ENCODE measurements around the gene C5. TPM values are rescaled to one million over a fixed set of nuclear protein-coding genes. Genes with fewer than 3 reads are reported as not detected.

The C5 gene
- total and polyA plus RNA-seq, 9 of the 15 experiments (the other 6 are each of a cell fraction or from before 2014, with no cell fraction given): 0.08 to 0.91 (median 0.42) TPM

DNA sequence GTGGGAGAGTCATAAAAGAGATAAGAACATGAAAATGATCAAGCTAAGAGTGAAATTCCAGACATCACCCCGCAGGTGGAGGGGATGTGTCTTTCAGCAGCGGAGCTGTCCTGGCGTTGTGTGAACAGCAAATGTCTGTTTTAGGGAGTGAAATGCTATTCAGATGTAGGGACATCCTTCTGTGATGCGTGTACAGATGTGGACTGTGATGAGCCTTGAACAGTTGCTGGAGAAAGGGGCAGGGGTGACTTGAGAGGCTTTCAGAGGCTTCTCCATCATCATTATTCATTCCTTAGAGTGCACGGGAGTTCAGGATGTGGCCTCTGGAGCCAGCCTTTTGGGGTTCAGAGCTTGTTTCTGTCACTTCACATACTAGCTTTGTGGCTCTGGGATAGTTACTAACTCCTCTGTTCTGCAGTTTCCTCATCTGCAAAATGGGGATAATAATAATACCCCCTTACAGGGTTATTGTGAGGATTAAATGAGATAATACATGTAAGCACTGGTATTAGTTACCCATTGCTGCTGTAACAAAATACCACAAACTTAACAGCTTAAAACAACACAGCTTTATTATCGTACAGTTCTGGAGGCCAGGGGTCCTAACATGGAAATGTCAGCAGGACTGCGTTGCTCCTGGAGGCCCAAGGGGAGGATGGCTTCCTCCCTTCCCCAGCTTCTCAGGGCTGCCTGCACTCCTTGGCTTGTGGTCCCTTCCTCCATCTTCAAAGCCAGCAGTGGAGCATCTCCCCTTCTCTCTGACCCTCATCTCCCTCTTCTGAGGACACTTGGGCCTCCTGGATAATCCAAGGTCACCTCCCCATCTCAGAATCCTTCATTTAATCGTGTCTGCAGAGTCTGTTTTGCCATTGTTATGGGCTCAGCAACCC lies 132.8 kb downstream of the C5 start (continued):
- TF ChIP-seq, protein P1, sequence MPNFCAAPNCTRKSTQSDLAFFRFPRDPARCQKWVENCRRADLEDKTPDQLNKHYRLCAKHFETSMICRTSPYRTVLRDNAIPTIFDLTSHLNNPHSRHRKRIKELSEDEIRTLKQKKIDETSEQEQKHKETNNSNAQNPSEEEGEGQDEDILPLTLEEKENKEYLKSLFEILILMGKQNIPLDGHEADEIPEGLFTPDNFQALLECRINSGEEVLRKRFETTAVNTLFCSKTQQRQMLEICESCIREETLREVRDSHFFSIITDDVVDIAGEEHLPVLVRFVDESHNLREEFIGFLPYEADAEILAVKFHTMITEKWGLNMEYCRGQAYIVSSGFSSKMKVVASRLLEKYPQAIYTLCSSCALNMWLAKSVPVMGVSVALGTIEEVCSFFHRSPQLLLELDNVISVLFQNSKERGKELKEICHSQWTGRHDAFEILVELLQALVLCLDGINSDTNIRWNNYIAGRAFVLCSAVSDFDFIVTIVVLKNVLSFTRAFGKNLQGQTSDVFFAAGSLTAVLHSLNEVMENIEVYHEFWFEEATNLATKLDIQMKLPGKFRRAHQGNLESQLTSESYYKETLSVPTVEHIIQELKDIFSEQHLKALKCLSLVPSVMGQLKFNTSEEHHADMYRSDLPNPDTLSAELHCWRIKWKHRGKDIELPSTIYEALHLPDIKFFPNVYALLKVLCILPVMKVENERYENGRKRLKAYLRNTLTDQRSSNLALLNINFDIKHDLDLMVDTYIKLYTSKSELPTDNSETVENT (CRISPR knock-in tag; IDR thresholded peaks at IDR 0.05): no peak
- no peak for TF ChIP-seq HOXB6 (CRISPR knock-in tag; IDR thresholded peaks at IDR 0.05; ENCODE audit: borderline replicate concordance)
- no peak for TF ChIP-seq KDM2B (CRISPR knock-in tag; IDR thresholded peaks at IDR 0.05)

GRCh38 chr9:120916588-120916987 lies 133.5 kb downstream of the C5 start:
- WGBS (ENCODE audit: insufficient coverage, low coverage, missing lambda C conversion rate): 22% methylated on average over 3 of the region's 3 CpGs
- FAIRE-seq (no peak), ATAC-seq (no peak), DNase-seq (ENCODE audit: extremely low read depth in 1 of 4, low spot score in 3 of 4) (no peak)
- Histone ChIP-seq H3K9ac (ENCODE audit: insufficient read depth in 1 of 2, low read depth in 2 of 2, low read length in 2 of 2) (no peak overlapping the region), H3K4me1 (replicated peaks in 1 of 2; ENCODE audit: control insufficient read depth in 2 of 2, insufficient read depth in 2 of 2, low read length in 2 of 2) (peaks cover 24 to 34% of the 10 kb centered on the region in 2 experiments; a peak in 4 of 5 replicates), H3K27ac (ENCODE audit: extremely low read depth, low read depth, low read length) (no peak overlapping the region), H3K79me2 (ENCODE audit: control insufficient read depth, insufficient read depth, low read length) (no peaks in the 10 kb centered on the region), H4K20me1 (replicated peaks; ENCODE audit: control insufficient read depth, insufficient read depth, low read length) (no peaks in the 10 kb centered on the region), H3K27me3 (ENCODE audit: control insufficient read depth in 2 of 2, insufficient read depth in 2 of 2, low read length in 2 of 2) (no peaks in the 10 kb centered on the region), H3K9me1 (ENCODE audit: control insufficient read depth, insufficient read depth, low read length) (no peaks in the 10 kb centered on the region), H3K36me3 (ENCODE audit: control insufficient read depth, insufficient read depth, low read length) (no peaks in the 10 kb centered on the region), H2AFZ (ENCODE audit: low read depth, low read length) (peak overlapping the region; percentile 56; the same call in 1 of the 2 replicates), H3K4me2 (ENCODE audit: insufficient read depth, low read length) (no peak overlapping the region), H3K4me3 (no peak overlapping the region), H3K9me3 (replicated peaks; ENCODE audit: control insufficient read depth, insufficient read depth, low read depth, low read length) (no peaks in the 10 kb centered on the region)
- BruUV-seq (replicated peaks): no TSS peak
- intact Hi-C loops (cut with micrococcal nuclease): no loop called here
- in situ Hi-C loops (cut with MboI): no loop called here
- peak in 1 of 3 experiments; percentile 6; a peak in 1 of 6 replicates for TF ChIP-seq CTCF (IDR thresholded peaks at IDR 0.05 in 2 of 3, conservative IDR thresholded peaks at IDR 0.05 in 1 of 3; ENCODE audit: insufficient read depth in 2 of 3, low read depth in 1 of 3, low read length in 3 of 3)
- TF ChIP-seq ZKSCAN1 (IDR thresholded peaks at IDR 0.05; ENCODE audit: low read depth, low read length): no peak
- TF ChIP-seq NCOR1 (IDR thresholded peaks at IDR 0.05): no peak
- TF ChIP-seq NONO (IDR thresholded peaks at IDR 0.05; ENCODE audit: low read depth in 2 of 2, low read length in 1 of 2): no peak
- no peak for TF ChIP-seq GABPB1 (CRISPR knock-in tag; IDR thresholded peaks at IDR 0.05)
- CTCF ChIA-PET (ENCODE audit: low intra/inter-chr PET ratio): interaction anchor here (1.2 kb wide), 1 partner anchor 20 kb away, joined by 3 read pairs; no protein-coding TSS in a partner anchor
- POLR2A ChIA-PET: interaction anchor here (0.6 to 1.4 kb wide), 2 partner anchors 9 to 13 kb away, joined by 3 to 4 read pairs; no protein-coding TSS in a partner anchor
